CD4-positive, alpha-beta T cell treated with Interleukin-17A for 1 hour (primary cell): Measurements from ENCODE around the gene UBB.
A peak's percentile ranks its signal among the peaks of the same experiment; 100 is the strongest.

Experiments
- DNase-seq: peaks from one replicate; pipeline ENCODE4 v3.0.0-alpha.2; 2020

The UBB gene

DNA sequence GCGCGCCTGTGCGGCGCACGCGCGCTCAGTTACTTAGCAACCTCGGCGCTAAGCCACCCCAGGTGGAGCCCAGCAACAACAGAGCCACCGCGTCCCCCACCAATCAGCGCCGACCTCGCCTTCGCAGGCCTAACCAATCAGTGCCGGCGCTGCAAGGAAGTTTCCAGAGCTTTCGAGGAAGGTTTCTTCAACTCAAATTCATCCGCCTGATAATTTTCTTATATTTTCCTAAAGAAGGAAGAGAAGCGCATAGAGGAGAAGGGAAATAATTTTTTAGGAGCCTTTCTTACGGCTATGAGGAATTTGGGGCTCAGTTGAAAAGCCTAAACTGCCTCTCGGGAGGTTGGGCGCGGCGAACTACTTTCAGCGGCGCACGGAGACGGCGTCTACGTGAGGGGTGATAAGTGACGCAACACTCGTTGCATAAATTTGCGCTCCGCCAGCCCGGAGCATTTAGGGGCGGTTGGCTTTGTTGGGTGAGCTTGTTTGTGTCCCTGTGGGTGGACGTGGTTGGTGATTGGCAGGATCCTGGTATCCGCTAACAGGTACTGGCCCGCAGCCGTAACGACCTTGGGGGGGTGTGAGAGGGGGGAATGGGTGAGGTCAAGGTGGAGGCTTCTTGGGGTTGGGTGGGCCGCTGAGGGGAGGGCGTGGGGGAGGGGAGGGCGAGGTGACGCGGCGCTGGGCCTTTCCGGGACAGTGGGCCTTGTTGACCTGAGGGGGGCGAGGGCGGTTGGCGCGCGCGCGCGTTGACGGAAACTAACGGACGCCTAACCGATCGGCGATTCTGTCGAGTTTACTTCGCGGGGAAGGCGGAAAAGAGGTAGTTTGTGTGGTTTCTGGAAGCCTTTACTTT is at the start of gene UBB:
Gene UBB (plus strand): TSS at position 452 of the 856 bp plus-strand sequence. CDS start 817 bp downstream, outside the sequence.
- peak; percentile 98 for DNase-seq

DNA sequence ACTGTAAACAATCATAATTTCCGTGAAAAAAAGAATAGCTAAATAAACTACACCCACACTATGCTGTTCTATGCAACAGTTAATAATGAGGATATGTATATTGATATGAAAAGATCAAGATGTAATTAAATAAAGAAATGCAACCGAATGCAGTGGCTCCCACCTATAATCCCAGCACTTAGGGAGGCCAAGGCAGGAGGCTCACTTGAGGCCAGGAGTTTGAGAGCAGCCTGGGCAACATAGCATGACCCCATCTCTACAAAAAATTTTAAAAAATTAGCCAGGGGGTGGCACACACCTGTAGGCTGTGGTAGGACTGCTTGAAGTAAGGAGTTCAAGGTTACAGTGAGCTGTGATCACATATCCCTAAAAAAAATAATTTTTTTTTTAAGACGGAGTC is 42.5 kb upstream of the UBB start:
- no peak for DNase-seq

DNA sequence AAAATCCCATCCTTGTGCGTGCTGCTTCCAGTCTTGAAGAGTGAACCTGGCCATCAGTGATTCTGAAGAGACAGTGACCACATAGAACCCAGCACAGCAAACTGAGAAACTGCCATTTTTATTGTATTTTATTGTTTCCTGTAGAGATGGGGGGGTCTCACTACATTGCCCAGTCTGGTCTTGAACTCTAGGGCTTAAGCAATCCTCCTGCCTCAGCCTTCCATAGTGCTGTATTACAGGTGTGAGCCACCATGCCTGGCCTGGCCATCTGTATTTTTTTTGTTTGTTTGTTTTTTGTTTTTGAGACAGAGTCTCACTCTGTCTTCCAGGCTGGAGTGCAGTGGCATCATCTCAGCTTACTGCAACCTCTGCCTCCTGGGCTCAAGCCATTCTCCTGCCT is 41.5 kb upstream of the UBB start:
- no peak for DNase-seq

DNA sequence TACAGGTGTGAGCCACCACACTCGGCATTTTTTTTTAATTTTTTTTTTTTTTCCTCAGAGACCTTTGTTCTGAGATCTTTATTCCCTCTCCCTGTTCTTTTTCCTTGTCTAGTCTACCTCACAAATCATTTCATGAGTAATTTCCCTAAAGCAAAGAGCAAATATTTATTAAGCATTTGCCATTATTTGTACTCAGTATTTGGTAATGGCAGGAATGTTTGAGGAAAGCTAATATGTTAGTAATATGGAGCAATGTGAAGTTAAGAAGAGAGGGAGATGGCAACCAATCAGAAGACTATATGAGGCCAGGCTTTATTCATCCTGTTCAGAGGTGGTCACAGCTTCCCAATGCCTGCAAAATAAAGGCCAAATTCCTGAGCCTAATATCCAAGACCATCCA is 40.9 kb upstream of the UBB start:
- no peak for DNase-seq

DNA sequence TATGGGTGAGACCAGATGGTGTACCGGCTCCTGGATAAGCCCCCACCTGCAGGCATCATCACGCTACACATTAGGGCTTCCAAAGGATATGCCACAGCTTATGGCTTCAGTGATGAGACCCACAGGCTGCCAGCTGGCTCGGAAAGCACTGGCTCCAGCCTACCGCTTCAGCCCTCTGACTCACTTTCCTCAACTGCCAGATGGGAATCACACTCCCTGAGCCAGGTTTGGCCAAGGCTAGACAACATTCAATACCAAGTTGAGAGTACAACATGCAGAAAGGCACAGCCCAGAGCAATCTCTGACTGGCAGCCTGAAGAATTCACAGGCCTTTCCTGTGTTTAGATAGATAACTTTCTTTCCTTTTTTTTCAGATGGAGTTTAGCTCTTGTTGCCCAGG is 37.9 kb upstream of the UBB start:
- DNase-seq, result no peak

DNA sequence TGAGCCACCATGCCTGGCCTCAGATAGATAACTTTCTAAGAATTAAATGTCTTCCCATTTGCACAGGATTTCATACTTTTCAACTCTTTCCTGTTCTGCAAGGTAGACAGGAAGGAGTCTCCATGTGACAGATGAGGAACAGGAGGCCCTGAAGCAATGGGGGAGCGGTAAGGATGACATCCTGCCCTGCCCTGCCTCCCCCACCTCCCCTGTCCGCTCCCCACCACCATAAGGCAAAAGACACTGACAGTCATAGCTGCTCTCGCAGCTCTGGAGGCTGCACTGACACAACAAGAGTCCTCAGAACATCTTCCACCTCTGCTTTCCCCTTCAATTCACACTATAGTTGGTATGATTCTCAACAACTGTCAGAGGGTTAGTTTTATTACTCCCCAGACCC is 37.3 kb upstream of the UBB start:
- DNase-seq, result no peak

DNA sequence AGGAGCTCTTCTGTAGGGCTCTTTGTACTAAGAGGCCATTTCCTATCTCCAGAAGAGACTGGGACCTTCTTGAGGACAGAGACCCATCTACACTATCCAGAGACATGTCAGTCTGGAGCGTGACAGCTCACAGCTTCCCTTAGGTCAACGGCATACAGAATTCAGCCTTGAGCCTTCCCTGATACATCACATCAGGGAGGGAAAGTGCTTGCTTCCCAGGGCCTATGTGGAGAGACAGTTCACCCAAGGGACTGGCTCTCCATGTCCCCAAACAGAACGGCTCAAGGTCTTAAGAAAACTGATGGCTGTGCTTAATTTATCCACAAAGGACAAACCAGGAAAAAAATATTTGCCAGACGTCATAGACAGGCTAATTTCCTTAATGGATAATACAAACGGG is 35.3 kb upstream of the UBB start:
- DNase-seq, result no peak

DNA sequence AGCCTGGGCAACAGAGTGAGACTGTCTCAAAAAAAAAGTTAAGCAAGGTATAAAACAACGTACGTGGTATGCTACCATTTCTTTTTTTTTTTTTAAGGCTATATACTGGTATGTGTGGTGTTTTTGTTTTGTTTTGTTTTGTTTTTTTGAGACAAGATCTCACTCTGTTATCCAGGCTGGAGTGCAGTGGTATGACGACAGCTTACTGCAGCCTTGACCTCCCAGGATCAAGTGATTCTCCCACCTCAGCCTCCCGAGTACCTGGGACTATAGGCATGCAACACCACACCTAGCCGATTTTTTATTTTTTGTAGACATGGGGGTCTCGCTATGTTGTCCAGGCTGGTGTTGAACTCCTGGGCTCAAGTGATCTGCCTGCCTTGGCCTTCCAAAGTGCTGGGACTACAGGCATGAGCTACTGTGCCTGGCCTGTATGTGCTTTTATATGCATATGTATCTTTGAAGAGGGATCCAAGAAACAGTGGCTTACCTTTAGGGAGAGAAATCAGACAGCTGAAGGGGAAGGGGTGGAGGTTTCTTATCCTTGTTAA is 34.1 kb upstream of the UBB start:
- DNase-seq, result no peak

DNA sequence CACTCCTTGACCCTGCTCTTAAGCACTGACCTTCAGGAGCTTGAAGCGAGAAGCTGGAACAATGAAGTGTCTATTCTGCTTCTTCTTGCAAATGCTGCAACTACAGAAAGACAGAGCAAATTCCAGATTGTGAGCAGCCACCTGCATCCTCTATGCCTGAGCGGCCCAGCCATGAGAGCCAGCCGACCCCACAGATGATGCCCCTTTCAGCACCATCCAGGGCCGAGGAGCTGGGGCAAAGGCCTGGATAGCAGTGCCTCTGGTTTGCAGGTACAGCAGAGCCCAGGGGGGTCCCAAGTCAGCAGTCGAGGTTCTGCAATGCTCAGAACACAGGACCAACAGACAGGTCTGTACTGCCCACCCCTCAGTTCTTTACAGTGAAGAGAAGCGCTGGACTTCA is 32.3 kb upstream of the UBB start:
- DNase-seq, result no peak

DNA sequence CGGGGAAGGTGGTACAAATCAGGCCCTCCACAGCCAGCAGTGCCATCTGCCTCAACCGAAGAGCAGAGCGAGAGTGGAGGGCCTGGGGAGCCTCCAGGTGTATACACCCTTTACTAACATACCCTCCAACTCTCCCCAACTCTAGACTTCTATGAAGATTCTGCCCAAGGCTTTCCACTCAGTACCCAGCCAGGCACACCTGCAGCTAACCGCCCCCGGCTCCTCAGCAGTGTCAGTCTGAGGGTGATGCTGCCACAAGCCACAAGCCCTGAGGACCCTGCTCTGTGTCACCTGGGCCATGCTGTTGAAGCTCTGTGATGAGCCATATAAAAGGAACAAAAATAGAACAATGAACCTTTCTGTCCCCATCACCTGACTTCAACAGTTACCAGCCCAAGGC is 31.5 kb upstream of the UBB start:
- no peak for DNase-seq

DNA sequence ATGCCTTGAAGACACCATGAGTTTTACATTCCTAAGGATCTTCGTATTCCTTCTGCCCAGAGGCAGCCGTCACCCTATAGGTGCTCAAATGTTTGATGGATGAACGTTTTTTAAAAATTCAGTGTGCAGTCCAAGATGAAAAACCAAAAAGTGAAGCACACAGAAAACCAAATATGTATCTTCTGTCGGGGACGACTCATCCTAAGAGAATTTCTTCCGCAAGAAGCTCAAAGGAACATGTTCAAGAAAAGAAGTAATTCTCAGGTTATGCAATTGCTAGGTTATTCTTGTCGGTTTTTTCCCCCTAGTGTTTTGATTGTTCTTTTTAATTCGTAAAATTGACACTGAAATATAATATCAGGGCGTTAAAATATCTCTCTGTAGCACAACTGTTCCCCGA is 29.1 kb upstream of the UBB start:
- no peak for DNase-seq

DNA sequence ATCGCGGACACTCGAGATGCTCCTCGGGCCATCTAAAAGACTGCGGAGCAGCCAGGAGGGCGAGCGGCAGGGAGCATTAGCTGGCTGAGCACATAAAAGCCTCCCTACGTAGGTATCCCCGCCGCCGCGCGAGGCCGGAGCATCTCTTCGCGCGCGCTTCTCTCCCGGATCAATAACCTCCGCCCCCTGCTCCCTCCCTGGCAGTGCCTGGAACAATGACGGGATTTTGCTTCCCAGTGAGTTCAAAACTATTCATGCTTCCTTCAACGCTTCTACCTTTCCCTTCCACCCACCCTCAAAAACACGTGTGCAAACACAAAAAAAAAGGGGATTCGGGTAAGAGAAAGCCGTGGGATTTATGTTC is 28.6 kb upstream of the UBB start:
- DNase-seq, result peak; percentile 4

DNA sequence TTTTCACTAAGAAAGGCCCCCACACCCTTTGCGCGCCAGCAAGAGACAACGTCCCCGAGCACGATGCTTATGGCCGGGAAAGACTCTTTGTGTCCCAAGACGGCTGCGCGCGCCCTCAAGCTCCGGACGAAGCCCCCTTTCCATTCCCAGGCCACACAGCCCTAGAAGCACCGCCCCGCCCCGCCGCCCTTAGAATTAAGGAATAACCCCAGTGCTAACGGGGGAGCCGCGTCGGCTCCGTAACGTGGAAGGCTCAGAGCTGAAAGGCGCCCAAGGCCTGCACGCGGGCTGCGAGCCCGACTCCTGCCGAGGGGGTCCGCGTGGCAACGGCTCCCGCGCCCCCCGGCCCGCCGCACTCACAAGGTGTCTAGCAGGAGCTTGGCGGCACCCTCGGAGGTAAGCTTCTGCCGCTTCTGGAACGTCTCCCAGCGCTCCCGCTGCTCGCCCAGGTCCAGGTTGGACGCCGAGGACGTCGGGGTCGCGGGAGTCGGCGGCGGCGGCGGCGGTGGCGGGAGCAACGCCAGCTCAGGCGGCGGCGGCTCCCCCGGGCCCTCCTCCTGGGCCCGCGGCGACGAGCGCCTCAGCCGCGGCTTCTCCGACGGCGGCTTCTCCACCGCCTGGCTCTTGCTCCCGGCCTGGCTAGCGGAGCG is 28.1 kb upstream of the UBB start:
- no peak for DNase-seq

DNA sequence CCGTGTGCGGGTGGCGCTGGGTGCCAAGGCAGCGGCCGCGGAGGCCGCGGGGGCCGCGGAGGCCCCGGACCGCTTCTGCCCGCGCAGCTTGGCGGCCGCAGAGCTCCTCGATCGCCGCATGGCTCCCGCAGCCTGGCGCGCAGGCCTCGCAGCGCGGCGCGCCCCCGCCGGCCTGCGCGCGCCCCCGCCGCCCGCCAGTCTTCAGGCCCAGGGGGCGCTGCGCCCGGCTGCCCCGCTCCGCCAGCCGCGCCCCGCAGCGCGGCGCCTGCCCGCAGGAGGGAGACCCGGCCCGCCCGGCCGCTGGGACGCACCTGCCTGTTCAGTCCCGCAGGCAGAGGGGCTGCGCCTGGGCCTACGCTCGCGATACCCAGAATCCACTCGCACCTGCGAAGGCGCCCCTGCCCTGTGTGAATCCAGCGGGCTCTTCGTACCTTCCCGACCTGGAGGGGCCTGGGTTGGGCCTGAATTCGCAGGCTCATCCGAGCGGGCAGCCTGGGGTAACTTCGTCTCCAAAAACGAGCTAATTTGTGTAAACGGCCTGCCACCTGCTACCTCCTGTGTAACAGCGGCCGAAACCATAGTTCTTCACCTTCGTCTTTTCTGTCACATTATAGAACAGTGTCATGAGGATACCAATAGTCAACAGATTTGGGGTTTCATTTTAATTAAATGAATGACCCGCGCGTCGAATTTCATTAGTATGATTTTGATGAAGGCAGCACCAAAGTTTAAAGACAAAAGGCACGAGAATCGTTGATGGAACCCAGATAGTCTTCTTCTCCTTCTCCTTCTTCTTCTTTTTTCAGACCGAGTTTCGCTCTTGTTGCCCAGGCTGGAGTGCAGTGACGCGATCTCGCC is 27.3 kb upstream of the UBB start, which contains the start of gene CENPV:
Gene CENPV (minus strand): TSS at position 153 of the 858 bp plus-strand sequence. CDS start 33 bp downstream, at position 120.
- DNase-seq, result peak; percentile 72

DNA sequence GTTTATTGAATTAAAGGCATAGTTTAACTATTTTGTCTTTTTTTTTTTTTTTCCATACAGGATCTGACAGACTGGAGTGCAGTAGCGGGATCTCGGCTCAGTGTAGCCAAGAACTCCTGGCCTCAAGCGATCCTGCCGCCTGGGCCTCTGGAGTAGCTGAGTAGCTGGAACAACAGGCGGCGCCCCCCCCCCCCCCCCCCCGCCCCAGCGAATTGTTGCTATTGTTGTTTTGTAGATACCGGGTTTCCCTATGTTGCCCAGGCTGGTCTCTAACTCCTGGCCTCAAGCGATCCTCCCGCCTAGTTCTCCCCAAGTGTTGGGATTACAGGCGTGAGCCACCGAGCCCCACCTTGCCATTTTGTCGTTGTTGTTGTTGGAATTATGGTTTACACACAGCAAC is 26.3 kb upstream of the UBB start:
- no peak for DNase-seq

DNA sequence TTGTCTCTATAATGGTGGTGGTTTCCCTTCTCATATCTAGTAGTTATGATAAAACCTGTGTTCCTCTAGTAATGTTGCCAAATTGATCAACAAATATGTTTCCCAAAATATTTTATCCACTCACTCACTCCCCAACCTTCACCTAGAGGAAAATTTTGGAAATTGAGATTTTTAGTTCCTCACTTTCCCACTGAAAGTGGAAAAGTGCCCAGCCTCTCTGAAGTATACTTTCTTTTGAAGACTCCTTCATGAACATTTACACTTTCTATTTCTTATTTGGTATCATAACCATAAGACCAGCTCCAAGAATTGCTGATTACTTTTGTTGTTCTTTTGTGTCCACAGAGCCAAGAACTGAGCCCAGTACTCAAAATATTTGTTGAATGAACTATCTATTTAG is 22.5 kb upstream of the UBB start:
- no peak for DNase-seq

DNA sequence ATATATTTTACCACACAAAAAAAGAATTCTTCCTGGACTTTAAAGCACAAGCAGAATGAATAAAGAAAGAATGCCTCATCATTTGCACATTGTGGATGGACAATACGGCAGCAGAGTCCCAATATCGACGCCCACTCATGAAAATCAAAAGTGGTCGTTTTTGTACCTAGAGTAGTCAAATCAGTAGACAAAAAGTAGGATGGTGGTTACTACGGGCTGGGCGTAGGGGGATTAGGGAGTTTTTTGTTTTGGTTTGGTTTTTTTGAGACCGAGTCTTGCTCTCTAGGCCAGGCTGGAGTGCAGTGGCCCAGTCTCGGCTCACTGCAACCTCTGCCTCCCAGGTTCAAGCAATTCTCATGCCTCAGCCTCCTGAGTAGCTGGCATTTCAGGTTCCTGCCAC is 19.0 kb upstream of the UBB start:
- no peak for DNase-seq

DNA sequence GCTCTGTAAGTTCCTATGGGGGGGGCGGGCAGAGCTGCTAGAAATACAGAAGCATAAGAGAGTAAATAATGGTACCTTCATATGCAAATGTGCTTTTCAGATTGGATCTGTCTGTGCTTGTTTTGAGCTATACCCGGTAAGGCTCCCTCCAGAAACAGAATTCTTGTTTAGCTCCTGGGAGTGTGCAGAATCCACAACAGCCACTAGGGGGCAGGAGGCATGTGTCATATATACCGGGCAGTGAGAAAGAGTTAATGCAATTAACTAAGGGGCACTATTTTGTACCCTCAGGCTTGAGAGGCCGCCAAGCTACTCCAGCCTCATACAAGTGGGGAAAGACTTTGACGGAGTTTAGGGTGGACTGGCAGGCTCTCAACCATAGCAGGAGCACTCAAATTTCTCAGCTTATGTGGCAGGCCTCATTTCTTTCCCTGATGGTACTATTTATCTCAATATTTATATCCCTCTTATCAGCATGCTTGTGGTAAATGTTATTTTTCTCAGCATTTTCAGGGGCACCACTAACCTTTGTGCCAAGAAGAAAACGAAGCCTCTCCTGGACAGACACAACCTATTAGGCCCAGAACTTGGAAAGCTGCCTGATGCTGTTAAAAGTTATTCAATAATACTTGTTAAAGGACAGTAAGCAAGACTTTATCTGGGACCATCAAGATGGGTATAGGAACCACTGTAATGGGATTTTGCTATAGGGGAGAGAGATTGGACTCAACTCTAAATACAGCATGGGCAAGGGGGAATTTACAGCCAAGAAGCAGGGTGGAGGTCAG is 16.9 kb upstream of the UBB start:
- peak; percentile 82 for DNase-seq

DNA sequence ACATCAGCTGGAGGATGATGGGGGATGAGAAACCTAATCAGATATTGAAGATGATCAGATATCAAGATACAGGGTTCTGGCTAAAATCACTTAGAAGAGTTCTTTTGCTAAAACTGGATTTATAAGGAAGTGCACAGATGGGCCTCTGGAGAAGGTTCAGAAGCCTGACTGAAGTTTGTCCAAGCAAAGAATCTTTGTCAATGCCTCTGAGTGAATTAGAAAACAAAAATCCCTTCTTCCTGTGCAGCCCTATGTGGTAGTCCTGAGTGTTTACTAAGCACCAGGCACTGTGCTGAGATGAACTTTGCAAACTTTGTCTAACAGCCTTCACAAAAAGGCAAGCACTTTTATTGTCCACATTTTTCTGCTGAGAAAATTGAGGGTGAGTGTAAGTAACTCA is 16.3 kb upstream of the UBB start:
- DNase-seq, result no peak

DNA sequence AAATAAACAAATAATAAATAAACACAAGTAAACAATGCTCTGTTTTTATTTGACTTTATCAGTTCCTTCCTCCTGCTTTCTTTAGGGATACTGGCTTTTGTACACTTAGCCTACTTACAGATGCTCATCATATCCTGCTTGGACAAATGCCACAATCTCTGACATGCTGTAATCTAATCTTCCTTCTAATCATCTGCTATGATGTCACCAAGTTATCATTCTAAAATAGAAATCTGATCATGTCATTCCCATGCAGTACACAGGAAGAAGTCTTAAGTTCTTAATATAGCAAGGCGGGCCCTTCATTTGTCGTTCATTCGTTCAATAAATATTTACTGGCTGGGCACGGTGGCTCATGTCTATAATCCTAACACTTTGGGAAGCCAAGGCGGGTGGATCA is 9.1 kb upstream of the UBB start:
- DNase-seq, result no peak

DNA sequence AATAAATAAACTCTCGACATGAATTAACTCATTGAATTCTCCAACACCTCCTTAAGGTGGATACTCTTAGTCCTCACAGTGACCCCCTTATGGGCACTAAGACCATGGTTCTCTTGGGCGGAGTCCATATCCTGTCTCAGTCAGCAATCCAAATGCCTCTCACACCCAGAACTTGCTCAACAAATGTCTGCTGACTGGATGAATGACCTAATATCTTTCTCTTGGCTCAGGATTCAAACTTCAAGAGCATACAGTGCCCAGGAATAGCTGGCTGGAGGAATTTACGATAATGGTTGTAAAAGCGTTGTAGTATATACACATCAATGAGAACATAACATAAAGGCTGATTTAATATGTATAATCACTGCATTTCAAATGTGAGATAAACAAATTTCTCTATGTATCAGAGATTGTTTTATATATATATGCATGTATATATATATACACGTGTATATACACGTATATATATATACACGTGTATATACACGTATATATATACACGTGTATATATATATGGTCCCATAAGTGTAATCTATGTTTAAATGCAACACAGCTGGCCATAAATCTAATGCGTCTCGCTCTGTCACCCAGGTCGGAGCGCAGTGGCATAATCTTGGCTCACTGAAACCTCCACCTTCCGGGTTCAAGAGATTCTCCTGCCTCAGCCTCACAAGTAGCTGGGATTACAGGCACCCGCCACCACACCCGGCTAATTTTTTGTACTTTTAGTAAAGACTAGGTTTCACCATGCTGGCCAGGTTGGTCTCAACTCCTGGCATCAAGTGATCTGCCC is 6.5 kb upstream of the UBB start:
- no peak for DNase-seq

DNA sequence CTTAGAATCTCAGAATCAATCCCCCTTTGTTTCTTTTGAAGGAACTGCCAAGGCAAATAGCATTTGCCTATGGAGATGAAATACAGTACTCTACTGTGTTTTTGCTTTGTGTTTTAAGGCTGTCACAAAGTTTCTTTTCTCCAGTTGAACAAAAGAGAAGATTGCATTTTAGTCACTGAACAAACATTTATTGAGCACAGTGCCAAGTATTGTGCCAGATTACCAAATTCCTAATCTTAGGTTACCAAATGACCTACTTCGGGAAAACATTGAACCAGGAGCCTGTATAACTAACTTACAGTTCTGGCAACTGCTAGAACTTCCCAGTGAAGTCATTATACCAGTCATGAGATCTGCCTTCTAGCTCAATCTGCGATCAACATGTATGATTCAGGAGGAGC is 3.0 kb upstream of the UBB start:
- DNase-seq, result no peak
